GM10248 (cell line): ENCODE measurements around the gene CAMSAP1.

Experiments used
- CTCF ChIA-PET: fragments of 300-600 bp; sonication (Branson Sonifier 250); formaldehyde crosslinking; extraction: SDS; loops from one replicate; lab custom pipeline; 2021; ENCODE audit warnings: antibody characterized with exemption; lab: Yijun Ruan, JAX
- POLR2A ChIA-PET: fragments of 350-650 bp; sonication (Branson Sonifier 250); formaldehyde crosslinking; extraction: SDS; loops from one replicate; lab custom pipeline; 2020; ENCODE audit warnings: antibody characterized with exemption; lab: Yijun Ruan, JAX
- DNase-seq: peaks from one replicate; pipeline ENCODE4 v3.0.0; 2012; ENCODE audit errors: extremely low spot score
- TF ChIP-seq, protein P1 (sequence below): IDR thresholded peaks from 2 replicates; pipeline ENCODE4 v1.5.1; 2012; ENCODE audit warnings: mild to moderate bottlenecking, low read depth; ENCODE audit errors: extremely low read depth, missing control alignments, control extremely low read depth

CAMSAP1 gene

DNA sequence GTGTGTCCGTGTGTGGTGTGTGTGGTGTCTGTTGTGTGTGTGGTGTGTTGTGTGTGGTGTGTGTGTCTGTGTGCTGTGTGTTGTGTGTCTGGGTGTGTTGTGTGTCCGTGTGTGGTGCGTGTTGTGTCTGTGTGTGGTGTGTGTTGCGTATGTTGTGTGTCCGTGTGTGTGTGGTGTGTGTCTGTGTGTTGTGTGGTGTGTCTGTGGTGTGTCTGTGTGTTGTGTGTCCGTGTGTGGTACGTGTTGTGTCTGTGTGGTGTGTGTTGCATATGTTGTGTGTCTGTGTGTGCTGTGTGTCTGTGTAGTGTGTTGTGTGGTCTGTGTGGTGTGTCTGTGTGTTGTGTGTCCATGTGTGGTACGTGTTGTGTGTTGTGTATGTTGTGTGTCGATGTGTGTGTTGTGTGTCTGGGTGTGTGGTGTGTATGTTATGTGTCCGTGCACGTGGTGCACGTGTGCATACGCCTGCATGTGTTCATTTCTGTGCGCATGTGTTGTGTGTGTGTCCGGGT lies 133.1 kb downstream of the CAMSAP1 start:
- ChIA-PET POLR2A (no interaction called here), CTCF (no interaction called here)
- TF ChIP-seq, protein P1, sequence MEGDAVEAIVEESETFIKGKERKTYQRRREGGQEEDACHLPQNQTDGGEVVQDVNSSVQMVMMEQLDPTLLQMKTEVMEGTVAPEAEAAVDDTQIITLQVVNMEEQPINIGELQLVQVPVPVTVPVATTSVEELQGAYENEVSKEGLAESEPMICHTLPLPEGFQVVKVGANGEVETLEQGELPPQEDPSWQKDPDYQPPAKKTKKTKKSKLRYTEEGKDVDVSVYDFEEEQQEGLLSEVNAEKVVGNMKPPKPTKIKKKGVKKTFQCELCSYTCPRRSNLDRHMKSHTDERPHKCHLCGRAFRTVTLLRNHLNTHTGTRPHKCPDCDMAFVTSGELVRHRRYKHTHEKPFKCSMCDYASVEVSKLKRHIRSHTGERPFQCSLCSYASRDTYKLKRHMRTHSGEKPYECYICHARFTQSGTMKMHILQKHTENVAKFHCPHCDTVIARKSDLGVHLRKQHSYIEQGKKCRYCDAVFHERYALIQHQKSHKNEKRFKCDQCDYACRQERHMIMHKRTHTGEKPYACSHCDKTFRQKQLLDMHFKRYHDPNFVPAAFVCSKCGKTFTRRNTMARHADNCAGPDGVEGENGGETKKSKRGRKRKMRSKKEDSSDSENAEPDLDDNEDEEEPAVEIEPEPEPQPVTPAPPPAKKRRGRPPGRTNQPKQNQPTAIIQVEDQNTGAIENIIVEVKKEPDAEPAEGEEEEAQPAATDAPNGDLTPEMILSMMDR: no peak
- DNase-seq: no peak

GRCh38 chr9:135773530-135774238 lies 133.7 kb downstream of the CAMSAP1 start:
- CTCF ChIA-PET: no interaction called here
- TF ChIP-seq, protein P1: no peak
- no peak for DNase-seq
- POLR2A ChIA-PET: no interaction called here

GRCh38 chr9:135772702-135773493 lies 134.4 kb downstream of the CAMSAP1 start:
- POLR2A ChIA-PET: no interaction called here
- DNase-seq: no peak
- CTCF ChIA-PET: no interaction called here
- TF ChIP-seq, protein P1: no peak

DNA sequence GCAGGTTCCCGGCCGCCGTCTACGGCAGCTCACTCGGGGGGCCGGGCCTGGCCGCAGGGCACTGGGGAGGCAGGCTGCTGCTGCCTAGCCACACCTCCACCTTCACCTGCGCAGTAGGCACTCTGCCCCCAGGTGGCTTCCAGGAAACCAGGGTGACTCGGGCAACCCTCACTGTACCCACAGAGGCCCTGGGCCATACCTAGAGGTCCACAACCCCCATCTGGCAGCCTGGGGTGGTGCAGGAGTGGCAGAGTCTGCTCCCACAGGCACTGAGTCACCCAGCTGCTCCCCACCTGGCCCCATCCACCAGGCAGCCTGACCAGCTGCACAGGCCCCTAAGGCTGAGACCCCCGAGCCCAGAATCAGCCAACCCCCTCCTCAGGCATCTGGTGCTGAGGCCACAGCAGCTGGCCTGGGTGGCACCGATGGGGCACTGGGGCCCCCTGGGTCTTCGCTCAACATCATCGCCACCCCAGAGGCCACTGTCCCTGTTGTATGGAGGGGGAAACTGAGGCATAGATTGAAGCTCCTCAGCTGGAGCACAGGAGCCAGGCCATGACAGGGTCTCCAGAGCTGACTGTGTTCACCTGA lies 135.2 kb downstream of the CAMSAP1 start:
- POLR2A ChIA-PET: no interaction called here
- TF ChIP-seq, protein P1: no peak
- DNase-seq: no peak
- CTCF ChIA-PET: no interaction called here

- DNase-seq: no peak
- TF ChIP-seq, protein P1: no peak
- ChIA-PET CTCF (no interaction called here), POLR2A (no interaction called here)
Measured at GRCh38 chr9:135771401-135772051, 135.8 kb downstream of the CAMSAP1 start.

DNA sequence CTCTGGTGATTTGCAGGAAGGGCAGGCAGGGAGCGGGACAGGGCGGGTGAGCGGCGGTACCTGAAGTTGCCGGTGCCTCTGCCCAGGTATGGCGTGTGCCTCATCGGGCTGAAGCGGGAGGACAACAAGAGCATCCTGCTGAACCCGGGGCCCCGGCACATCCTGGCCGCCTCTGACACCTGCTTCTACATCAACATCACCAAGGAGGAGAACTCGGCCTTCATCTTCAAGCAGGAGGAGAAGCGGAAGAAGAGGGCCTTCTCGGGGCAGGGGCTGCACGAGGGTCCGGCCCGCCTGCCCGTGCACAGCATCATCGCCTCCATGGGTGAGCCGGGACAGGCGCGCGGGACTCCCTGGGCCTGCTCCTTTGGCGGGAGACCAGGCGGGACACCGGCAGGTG lies 136.6 kb downstream of the CAMSAP1 start:
- TF ChIP-seq, protein P1: no peak
- ChIA-PET POLR2A (no interaction called here), CTCF (no interaction called here)
- DNase-seq: no peak
